Sigmoid colon (tissue), 7 donors: Measurements from ENCODE around the gene TRIP6. TPM values are rescaled to one million over a fixed set of nuclear protein-coding genes. Genes with fewer than 3 reads are reported as not detected.
"Not testable (repeated sequence)": the region's sequence is repeated elsewhere in the genome, so short reads cannot be mapped to it uniquely, and the experiment has no call there.

Experiments used
- DNase-seq: peaks from one replicate; pipeline ENCODE4 v3.0.0-alpha.2; 2019
- H3K27ac ChIP-seq, 4 donors: fragments of 200-600 bp; sonication (generic); one replicate each; pipeline ENCODE4 v1.5.1; 2016 to 2019; ENCODE audit warnings: mild to moderate bottlenecking in 1 of 4
- H3K27me3 ChIP-seq, 3 donors: fragments of 200-600 bp; sonication (generic); one replicate each; pipeline ENCODE4 v1.5.1; 2019; ENCODE audit warnings: mild to moderate bottlenecking in 1 of 3
- H3K36me3 ChIP-seq, 4 donors: fragments of 200-600 bp; sonication (generic); one replicate each; pipeline ENCODE4 v1.5.1; 2016 to 2019
- H3K4me1 ChIP-seq, 4 donors: fragments of 200-600 bp; sonication (generic); one replicate each; pipeline ENCODE4 v1.5.1; 2017 to 2019
- H3K4me3 ChIP-seq, 4 donors: fragments of 200-600 bp; sonication (generic); one replicate each; pipeline ENCODE4 v1.5.1; 2017 to 2019; ENCODE audit warnings: mild to moderate bottlenecking in 2 of 4, moderate library complexity in 1 of 4
- H3K9me3 ChIP-seq, 4 donors: fragments of 200-600 bp in 3 of 4; sonication (generic) in 3 of 4; one replicate each; pipeline versions ENCODE4 v1.5.1 to v1.6.1; 2013 to 2019
- EP300 ChIP-seq, 4 donors: sonication (generic); formaldehyde crosslinking; IDR thresholded peaks; one replicate each; pipeline ENCODE4 v1.6.1; 2017; ENCODE audit warnings: antibody characterized with exemption in 4 of 4
- POLR2A ChIP-seq, 2 donors: fragments of 450-650 bp; IDR thresholded peaks; one replicate each; pipeline ENCODE4 v1.6.1; 2016; ENCODE audit warnings: antibody characterized with exemption in 2 of 2, mild to moderate bottlenecking in 2 of 2, moderate library complexity in 2 of 2
- POLR2AphosphoS5 ChIP-seq, 4 donors: sonication (generic); formaldehyde crosslinking; IDR thresholded peaks; one replicate each; pipeline ENCODE4 v1.6.1; 2017; ENCODE audit warnings: antibody characterized with exemption in 4 of 4
- WGBS, 2 donors: extraction: QIAGEN DNeasy Blood & Tissue Kit; methylation state at CpG; one replicate each; pipeline ENCODE4 v1.1.7; 2013; 5-methylcytosine and 5-hydroxymethylcytosine counted together
- intact Hi-C: fragments of 100-400 bp; cut with DNase I; formaldehyde crosslinking; loops from one replicate; pipeline ENCODE4 v1.15.1; 2023
- polyA plus RNA-seq, 3 donors: library from polyadenylated mRNA; stranded (reverse); fragments of 200-250 nt; gene quantifications; one replicate each; pipeline ENCODE4 v1.2.3, GENCODE V29; 2013
- total RNA-seq, 4 donors: library from RNA; depleted of rRNA; stranded (reverse); fragments of >200 nt; gene quantifications; one replicate each; pipeline ENCODE4 v1.1.0, GENCODE V29; 2016
- TF ChIP-seq, protein P1 (sequence below), 4 experiments: fragments of 450-650 bp in 3 of 4; fragments of 200-600 bp in 1 of 4; IDR thresholded peaks; one replicate each; pipeline ENCODE4 v1.5.1; 2016 to 2019; ENCODE audit warnings: antibody characterized with exemption in 4 of 4, mild to moderate bottlenecking in 3 of 4, moderate library complexity in 2 of 4
- donor health status: healthy with polysubstance abuse.
- donor health status: Bipolar disorder and iron deficiency.
- donor health status: healthy.

Gene TRIP6
- total and polyA plus RNA-seq, 7 donors, result 12.0 to 79.7 (median 45.9) TPM

- H3K27me3 ChIP-seq, result peaks cover 0 to 6% (median 5%) of the 10 kb centered on the region in 3 donors
- no peak overlapping the region for H3K4me3 ChIP-seq
- H3K36me3 ChIP-seq, result no peaks in the 10 kb centered on the region
- 38 to 85% methylated on average over 3 of the region's 3 CpGs for WGBS, 2 donors
- DNase-seq, result no peak
- H3K27ac ChIP-seq, result no peak overlapping the region
- TF ChIP-seq EP300 (IDR thresholded peaks at IDR 0.05) (no peak), POLR2A (IDR thresholded peaks at IDR 0.05) (no peak), POLR2AphosphoS5 (IDR thresholded peaks at IDR 0.05) (no peak)
- TF ChIP-seq, protein P1, sequence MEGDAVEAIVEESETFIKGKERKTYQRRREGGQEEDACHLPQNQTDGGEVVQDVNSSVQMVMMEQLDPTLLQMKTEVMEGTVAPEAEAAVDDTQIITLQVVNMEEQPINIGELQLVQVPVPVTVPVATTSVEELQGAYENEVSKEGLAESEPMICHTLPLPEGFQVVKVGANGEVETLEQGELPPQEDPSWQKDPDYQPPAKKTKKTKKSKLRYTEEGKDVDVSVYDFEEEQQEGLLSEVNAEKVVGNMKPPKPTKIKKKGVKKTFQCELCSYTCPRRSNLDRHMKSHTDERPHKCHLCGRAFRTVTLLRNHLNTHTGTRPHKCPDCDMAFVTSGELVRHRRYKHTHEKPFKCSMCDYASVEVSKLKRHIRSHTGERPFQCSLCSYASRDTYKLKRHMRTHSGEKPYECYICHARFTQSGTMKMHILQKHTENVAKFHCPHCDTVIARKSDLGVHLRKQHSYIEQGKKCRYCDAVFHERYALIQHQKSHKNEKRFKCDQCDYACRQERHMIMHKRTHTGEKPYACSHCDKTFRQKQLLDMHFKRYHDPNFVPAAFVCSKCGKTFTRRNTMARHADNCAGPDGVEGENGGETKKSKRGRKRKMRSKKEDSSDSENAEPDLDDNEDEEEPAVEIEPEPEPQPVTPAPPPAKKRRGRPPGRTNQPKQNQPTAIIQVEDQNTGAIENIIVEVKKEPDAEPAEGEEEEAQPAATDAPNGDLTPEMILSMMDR (IDR thresholded peaks at IDR 0.05), result no peak
- H3K4me1 ChIP-seq, result no peaks in the 10 kb centered on the region
- intact Hi-C loops, result no loop called here
- no peaks in the 10 kb centered on the region for H3K9me3 ChIP-seq
These were observed 44.3 kb downstream of the TRIP6 start for GRCh38 chr7:100911484-100911883.

- TF ChIP-seq POLR2A (IDR thresholded peaks at IDR 0.05), result no peak
- no peak for TF ChIP-seq POLR2AphosphoS5 (IDR thresholded peaks at IDR 0.05)
- TF ChIP-seq, protein P1 (IDR thresholded peaks at IDR 0.05), result no peak
- no peak for TF ChIP-seq EP300 (IDR thresholded peaks at IDR 0.05)
- Histone ChIP-seq H3K9me3 (no peaks in the 10 kb centered on the region), H3K36me3 (no peaks in the 10 kb centered on the region), H3K27me3 (peaks cover 0 to 10% (median 5%) of the 10 kb centered on the region in 3 donors), H3K27ac (no peak overlapping the region), H3K4me1 (no peaks in the 10 kb centered on the region), H3K4me3 (no peak overlapping the region)
- 85 to 92% methylated on average over 15 of the region's 15 CpGs for WGBS, 2 donors
- intact Hi-C loops, result no loop called here
- no peak for DNase-seq
These were observed 47.2 kb downstream of the TRIP6 start for GRCh38 chr7:100914208-100914878.

DNA sequence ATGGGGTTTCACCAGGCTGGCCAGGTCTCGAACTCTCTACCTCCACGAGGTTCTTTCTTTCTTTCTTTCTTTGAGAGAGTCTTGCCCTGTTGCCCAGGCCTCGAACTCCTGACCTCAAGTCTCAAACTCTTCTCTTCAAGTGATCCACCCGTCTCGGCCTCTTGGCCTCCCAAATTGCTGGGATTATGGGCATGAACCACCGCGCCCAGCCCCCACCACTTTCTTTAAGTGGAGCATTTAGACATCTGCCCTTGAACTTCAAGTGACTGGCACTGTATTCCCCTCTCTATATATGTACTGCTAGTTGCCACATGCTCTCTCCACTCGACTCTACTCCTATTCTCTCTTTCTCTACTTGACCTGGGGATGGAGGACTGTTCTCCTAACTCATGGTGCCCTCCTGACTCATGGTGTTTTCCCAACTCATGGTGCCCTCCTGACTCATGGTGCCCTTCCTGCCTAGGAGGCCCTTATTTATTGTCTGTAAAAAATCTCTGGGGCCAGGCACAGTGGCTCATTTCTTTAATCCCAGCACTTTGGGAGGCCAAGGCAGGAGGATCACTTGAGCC, 47.8 kb downstream of the TRIP6 start:
- TF ChIP-seq, protein P1 (IDR thresholded peaks at IDR 0.05), result no peak
- TF ChIP-seq POLR2AphosphoS5 (IDR thresholded peaks at IDR 0.05) (no peak), POLR2A (IDR thresholded peaks at IDR 0.05) (no peak), EP300 (IDR thresholded peaks at IDR 0.05) (no peak)
- Histone ChIP-seq H3K27me3 (peaks cover 0 to 10% (median 5%) of the 10 kb centered on the region in 3 donors), H3K4me1 (no peaks in the 10 kb centered on the region), H3K4me3 (no peak overlapping the region), H3K36me3 (no peaks in the 10 kb centered on the region), H3K9me3 (no peaks in the 10 kb centered on the region), H3K27ac (no peak overlapping the region)
- no peak for DNase-seq
- 86 to 91% methylated on average over 8 of the region's 8 CpGs for WGBS, 2 donors
- intact Hi-C loops, result no loop called here

- intact Hi-C loops, H3K4me3 ChIP-seq, DNase-seq, H3K27me3 ChIP-seq, H3K27ac ChIP-seq, H3K36me3 ChIP-seq, H3K4me1 ChIP-seq, H3K9me3 ChIP-seq: not testable (repeated sequence)
- 91 to 94% methylated on average over 5 of the region's 5 CpGs for whole genome bisulfite sequencing, 2 donors
These were observed 52.1 kb downstream of the TRIP6 start for GRCh38 chr7:100919335-100919734.

DNA sequence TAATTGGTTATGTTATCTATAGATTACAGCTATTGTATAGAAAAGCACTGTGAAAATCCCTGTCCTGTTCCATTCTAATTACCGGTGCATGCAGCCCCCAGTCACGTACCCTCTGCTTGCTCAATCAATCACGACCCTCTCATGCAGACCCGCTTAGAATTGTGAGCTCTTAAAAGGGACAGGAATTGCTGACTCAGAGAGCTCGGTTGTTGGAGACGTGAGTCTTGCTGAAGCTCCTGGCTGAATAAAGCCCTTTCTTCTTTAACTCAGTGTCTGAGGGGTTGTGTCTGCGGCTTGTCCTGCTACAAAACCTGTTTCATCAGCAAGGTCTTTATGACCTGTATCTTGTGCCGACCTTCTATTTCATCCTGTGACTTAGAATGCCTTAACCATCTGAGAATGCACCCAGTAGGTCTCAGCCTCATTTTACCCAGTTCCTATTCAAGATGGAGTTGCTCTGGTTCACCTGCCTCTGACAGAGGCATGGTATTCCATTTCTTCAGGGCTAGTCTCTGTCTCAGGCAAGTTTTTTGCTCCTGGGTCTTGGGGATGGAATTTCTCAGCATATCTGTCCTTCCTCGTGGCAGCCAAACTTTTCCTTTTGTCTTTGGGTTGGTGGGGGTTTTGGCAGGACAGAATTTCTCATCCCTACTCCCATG, 52.7 kb downstream of the TRIP6 start:
- WGBS, 2 donors, result 88 to 89% methylated on average over 9 of the region's 9 CpGs
- H3K9me3 ChIP-seq, H3K27me3 ChIP-seq, H3K4me1 ChIP-seq, H3K4me3 ChIP-seq, intact Hi-C loops, DNase-seq, H3K27ac ChIP-seq, H3K36me3 ChIP-seq: not testable (repeated sequence)
